DND-41 (cell line): ENCODE data around the gene TMEM107.

Source experiments
- ATAC-seq: fragments of 200-7000 bp; cut with Tn5 transposase; 3 replicates; pipeline ENCODE4 v1.9.1; 2021; ENCODE audit warnings: low read depth; ENCODE audit not compliant: insufficient read depth
- DNase-seq: peaks from one replicate; pipeline ENCODE4 v3.0.0-alpha.2; 2020
- H2AFZ ChIP-seq: 2 replicates; pipeline ENCODE4 v1.6.0; 2012; ENCODE audit warnings: low read depth, low read length
- H3K27ac ChIP-seq: 2 replicates; pipeline ENCODE4 v1.5.1; 2012; ENCODE audit warnings: low read length, inconsistent platforms
- H3K27me3 ChIP-seq: fragments of 200-600 bp; sonication (generic); 2 replicates; pipeline ENCODE4 v1.6.0; 2012; ENCODE audit warnings: low read length, mild to moderate bottlenecking, inconsistent platforms; ENCODE audit not compliant: insufficient read depth, poor library complexity
- H3K36me3 ChIP-seq: 2 replicates; pipeline ENCODE4 v1.5.1; 2012; ENCODE audit warnings: low read length, inconsistent platforms; ENCODE audit not compliant: insufficient read depth
- H3K4me1 ChIP-seq: 2 replicates; pipeline ENCODE4 v1.5.1; 2012; ENCODE audit warnings: mild to moderate bottlenecking, low read length; ENCODE audit not compliant: insufficient read depth
- H3K4me2 ChIP-seq: 2 replicates; pipeline ENCODE4 v1.6.0; 2012; ENCODE audit warnings: mild to moderate bottlenecking, moderate library complexity, low read length, inconsistent platforms; ENCODE audit not compliant: insufficient read depth
- H3K4me3 ChIP-seq, 2 experiments: fragments of 200-600 bp in 1 of 2; shearing (Covaris generic) in 1 of 2; 2 replicates each; pipeline ENCODE4 v1.5.1; 2012 to 2016; ENCODE audit warnings: inconsistent platforms in 2 of 2, low read length in 2 of 2, mild to moderate bottlenecking in 2 of 2, low read depth in 1 of 2, moderate library complexity in 1 of 2
- H3K79me2 ChIP-seq: 2 replicates; pipeline ENCODE4 v1.6.0; 2012; ENCODE audit warnings: low read length, inconsistent platforms; ENCODE audit not compliant: insufficient read depth
- H3K9ac ChIP-seq: 2 replicates; pipeline ENCODE4 v1.6.0; 2012; ENCODE audit warnings: low read depth, mild to moderate bottlenecking, inconsistent platforms, low read length, moderate library complexity
- H3K9me3 ChIP-seq: 2 replicates; pipeline ENCODE4 v1.5.1; 2012; ENCODE audit warnings: low read length, moderate library complexity, mild to moderate bottlenecking, inconsistent platforms; ENCODE audit not compliant: insufficient read depth, severe bottlenecking
- H4K20me1 ChIP-seq: 2 replicates; pipeline ENCODE4 v1.6.0; 2012; ENCODE audit warnings: low read length; ENCODE audit not compliant: insufficient read depth
- CTCF ChIP-seq: IDR thresholded peaks from 2 replicates; pipeline ENCODE4 v1.5.1; 2012; ENCODE audit warnings: borderline replicate concordance, low read length, moderate library complexity, mild to moderate bottlenecking; ENCODE audit not compliant: poor library complexity, severe bottlenecking; ENCODE audit errors: extremely low read depth
- EZH2 ChIP-seq: IDR thresholded peaks from 3 replicates; pipeline ENCODE4 v1.6.1; 2012; ENCODE audit warnings: borderline replicate concordance, low read depth, mild to moderate bottlenecking, moderate library complexity, low read length, inconsistent platforms; ENCODE audit not compliant: severe bottlenecking

The TMEM107 gene

GRCh38 chr17:8185582-8186445 lies 9.6 kb upstream of the TMEM107 start:
- TF ChIP-seq EZH2 (no peak), CTCF (no peak)
- ATAC-seq = 0 out of 3 replicates have a peak, but pooled peaks have one; percentile 2

GRCh38 chr17:8176998-8177731 lies 985 bp upstream of the TMEM107 start:
- Histone ChIP-seq H3K4me3 (peak overlapping the region; percentile 40 to 78; a peak in 3 of 4 replicates), H4K20me1 (no peaks in the 10 kb centered on the region), H3K9me3 (no peaks in the 10 kb centered on the region), H2AFZ (peak overlapping the region; percentile 84), H3K79me2 (peaks cover 18% of the 10 kb centered on the region), H3K27ac (peak overlapping the region; percentile 81), H3K4me2 (peak overlapping the region; percentile 80), H3K27me3 (no peaks in the 10 kb centered on the region), H3K36me3 (no peaks in the 10 kb centered on the region; the same call in 1 of the 2 replicates), H3K9ac (peak overlapping the region; percentile 74), H3K4me1 (peaks cover 45% of the 10 kb centered on the region)
- ATAC-seq (no peak), DNase-seq (no peak)
- TF ChIP-seq EZH2 = no peak
- TF ChIP-seq CTCF = no peak

More at GRCh38 chr17:8185582-8186445, 9.6 kb upstream of the TMEM107 start:
- Histone ChIP-seq H3K79me2 (peaks cover 17% of the 10 kb centered on the region), H3K4me3 (peak overlapping the region; percentile 55 to 80), H2AFZ (peak overlapping the region; percentile 88), H3K36me3 (no peaks in the 10 kb centered on the region; the same call in 1 of the 2 replicates), H3K9ac (peak overlapping the region; percentile 70), H4K20me1 (peaks cover 13% of the 10 kb centered on the region), H3K4me1 (peaks cover 51% of the 10 kb centered on the region), H3K4me2 (peak overlapping the region; percentile 91), H3K9me3 (no peaks in the 10 kb centered on the region), H3K27me3 (no peaks in the 10 kb centered on the region), H3K27ac (peak overlapping the region; percentile 99)
- peak; percentile 83 for DNase-seq

- no peak for TF ChIP-seq CTCF
- TF ChIP-seq EZH2 = no peak
- no peaks in the 10 kb centered on the region; the same call in 1 of the 2 replicates for H3K36me3 ChIP-seq
- peaks cover 54% of the 10 kb centered on the region for H3K4me1 ChIP-seq
- no peaks in the 10 kb centered on the region for H4K20me1 ChIP-seq
- ATAC-seq (peak; percentile 20), DNase-seq (peak; percentile 30)
- H2AFZ ChIP-seq = peak overlapping the region; percentile 84
- H3K4me3 ChIP-seq = peak overlapping the region; percentile 40 to 78
- H3K27me3 ChIP-seq = no peaks in the 10 kb centered on the region
- peak overlapping the region; percentile 80 for H3K4me2 ChIP-seq
- H3K9me3 ChIP-seq = no peaks in the 10 kb centered on the region
- H3K27ac ChIP-seq = peak overlapping the region; percentile 81
- H3K9ac ChIP-seq = peak overlapping the region; percentile 74
- peaks cover 18% of the 10 kb centered on the region for H3K79me2 ChIP-seq
Measured at GRCh38 chr17:8175795-8176196, 384 bp downstream of the TMEM107 start.
